SKM-1 treated with dmso at 0.1 percent for 144 hours (cell line): ENCODE measurements around the gene CLCN2.

Source experiments
- DNase-seq: peaks from one replicate; lab custom pipeline; 2025; ENCODE audit not compliant: unreplicated experiment; lab: John Stamatoyannopoulos, UW

CLCN2 gene

GRCh38 chr3:184360929-184361531 is 375 bp downstream of the CLCN2 start:
- no peak for DNase-seq

DNA sequence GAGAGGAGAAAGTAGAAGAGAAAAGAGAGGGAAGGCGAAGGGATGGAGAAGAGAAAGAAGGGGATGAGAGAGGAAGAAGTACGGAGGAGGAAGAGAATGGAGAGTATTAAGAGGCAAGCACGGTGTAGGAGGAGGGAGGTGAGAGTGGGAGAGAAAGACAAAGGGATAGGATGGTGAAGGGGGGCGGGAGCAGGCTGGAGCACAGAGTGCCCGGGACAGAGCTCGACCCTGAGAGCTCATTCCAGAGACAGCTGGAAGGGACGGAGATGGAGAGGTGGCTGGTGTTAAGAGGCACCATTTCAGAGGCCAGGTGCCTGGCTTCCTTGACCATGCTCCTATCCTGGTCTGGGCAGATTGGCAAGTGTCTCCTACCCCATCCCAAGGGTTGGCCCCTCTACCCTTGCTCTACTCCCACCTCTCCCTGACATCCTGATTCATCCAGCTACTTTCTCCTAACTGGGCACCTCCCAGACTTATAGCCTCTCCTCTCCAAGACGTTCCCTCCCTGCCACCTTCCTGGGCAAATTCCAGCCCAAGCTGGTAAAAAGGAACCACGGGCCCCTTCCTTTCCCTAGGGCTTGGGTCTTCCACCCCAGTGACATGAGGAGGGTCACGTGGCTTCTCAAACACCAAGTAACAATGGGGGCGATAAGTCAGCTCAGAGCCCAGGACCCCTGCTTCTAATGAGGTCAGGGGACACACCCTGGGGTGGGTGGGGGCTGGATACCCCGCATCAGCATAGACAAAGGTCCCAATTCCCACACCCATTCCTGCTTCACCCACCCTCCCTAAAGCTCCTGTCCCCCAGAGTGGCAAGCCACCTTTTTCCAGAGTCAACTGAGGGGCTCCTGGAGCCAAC is 1.1 kb downstream of the CLCN2 start:
- DNase-seq, result no peak

DNA sequence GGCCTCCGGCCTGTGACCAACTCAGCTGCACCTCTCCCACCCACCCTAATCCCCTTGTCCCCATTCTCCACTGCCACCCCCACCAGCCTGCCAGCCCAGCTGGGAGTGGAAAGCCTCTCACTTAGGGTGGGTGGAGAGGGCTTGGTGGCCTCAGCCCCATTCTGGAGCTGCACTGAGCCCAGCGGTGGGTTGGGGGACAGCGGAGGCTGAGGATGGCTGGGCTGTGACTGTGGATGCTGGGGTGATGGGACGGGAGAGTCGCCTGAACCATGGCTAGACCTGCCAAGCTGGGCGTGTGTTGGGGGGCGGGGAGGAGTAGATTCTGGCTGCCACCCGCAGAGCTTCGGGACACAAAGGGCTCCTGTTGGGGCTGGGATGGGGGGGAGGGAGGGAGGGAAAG is 1.8 kb downstream of the CLCN2 start:
- no peak for DNase-seq

- no peak for DNase-seq
These were observed 2.5 kb downstream of the CLCN2 start for GRCh38 chr3:184358921-184359350.

DNA sequence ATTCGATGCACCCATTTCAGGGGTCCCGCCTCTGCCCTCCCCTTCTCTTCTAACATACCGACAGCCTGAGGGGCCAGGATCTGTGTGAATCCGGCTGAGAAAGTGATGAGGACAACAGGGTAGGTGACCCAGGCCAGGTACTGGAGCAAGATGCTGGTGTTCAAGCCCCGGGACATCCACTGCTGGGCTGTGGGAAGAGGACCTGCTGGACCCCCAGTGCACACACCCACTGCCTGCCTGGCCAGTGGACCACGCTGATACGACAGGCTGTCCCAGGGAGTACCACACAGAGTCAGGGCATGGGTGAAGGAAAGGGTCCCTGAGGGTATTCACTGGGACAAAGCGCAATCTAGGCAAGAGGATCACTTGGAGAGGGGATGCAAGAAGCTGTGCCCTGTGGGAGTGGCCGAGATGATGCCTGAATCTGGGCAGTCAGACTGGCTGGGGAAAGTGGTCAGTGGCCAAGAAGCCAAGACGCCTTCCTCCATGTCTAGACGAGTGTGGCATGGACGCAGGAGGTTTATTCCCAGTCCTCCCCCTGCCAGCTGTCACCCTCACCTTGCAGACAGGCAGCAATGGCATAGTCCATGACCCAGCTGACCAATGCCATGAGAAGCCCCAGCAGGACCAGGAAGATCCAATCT is 3.2 kb downstream of the CLCN2 start:
- no peak for DNase-seq

DNA sequence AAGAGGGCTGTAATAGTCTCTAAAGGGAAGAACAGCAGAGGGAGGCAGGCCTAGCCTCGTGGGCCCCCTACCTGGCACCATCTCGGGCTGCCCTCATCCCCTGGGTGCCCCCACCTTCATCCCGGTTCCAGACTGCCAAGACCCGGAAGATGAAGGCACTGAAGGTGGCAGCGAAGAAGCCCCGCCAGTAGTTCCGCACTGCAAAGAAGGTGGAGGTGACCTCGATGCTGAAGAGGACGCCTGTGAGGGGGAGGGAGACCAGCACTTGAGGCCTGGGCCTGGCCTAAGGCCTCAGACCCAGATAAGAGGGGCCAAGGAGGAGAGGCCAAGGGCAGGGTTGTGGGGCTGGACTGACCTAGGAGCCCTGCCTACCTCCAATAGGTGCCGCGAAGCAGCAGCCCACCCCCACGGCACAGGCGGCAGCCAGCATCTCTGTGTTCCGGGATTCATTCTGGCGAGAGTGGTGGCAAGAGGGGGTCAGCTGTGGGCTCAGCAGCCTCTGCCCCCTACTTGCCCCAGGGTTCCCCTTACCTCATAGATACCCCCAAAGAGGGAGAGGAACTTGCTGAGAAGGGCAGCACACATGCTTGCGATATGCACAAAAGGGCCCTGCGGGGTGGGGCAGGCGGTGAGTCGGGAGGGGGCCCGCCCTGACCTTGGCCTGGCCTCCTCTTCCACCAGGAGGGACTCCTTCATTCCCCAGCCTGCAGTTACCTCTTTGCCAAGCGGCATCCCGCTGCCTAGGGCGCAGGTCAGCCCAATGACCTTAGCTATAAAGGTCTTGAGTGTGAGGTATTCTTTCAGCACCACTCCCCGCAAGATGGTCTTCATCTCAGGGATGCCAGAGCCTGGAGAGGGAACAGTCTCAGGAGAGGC is 3.9 kb downstream of the CLCN2 start:
- DNase-seq, result no peak

DNA sequence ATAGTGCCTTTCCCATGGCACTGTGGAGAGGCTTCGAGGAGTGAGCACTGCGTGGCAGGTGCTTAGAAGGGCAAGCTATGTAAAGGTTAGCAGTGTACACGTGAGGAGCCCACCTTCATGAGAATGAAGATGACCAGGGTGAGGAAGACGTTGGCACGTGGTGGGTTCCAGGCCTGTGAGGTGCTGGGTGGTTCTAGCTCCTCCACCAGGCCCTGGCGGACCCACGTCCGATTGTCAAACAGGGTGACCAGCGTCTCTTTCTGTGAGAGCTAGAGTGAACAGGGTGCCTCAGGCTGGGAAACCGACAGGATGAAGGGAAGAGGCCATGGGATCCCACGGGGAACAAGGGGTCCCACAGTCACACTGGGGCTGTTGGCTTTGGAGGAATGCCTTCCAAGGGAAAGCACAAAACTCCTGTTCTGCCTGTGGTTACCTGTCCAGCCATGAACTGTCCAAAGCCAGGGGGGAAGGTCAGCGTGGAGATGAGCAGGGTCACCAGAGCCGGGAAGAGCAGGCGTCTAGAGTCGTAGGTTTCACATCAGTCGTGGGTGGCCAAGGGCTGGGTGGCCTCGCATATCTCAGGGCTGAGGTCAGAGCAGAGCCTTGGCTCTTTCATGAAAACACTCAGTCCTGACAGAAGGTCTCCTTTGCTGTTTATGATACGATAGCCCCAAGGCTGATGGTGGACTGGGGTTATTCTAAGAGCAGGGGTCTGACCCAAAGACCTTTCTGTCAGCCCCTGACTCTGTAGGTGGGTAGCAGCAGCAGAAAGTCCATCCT is 6.0 kb downstream of the CLCN2 start:
- DNase-seq, result no peak

DNA sequence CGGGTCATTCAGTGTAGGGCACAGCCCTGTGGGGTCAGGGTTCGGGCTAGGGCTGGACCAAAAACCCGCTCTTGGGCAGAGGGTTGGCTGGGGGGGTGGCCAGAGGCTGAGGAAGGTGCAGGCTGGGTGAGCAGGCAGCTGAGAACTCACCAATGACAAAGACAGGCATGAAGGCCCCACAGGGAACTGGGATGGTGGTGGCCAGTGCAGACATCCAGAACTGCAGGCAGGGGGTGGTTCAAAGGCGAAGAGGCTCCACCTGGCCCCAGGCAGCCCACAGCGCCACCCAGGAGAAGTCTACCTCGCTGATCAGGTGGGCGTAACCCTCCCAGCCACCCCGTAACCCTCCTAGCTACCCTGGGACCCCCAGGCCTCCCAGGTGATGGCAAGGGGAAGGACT is 6.7 kb downstream of the CLCN2 start:
- DNase-seq, result no peak

GRCh38 chr3:184354121-184354728 is 7.2 kb downstream of the CLCN2 start:
- DNase-seq, result no peak

DNA sequence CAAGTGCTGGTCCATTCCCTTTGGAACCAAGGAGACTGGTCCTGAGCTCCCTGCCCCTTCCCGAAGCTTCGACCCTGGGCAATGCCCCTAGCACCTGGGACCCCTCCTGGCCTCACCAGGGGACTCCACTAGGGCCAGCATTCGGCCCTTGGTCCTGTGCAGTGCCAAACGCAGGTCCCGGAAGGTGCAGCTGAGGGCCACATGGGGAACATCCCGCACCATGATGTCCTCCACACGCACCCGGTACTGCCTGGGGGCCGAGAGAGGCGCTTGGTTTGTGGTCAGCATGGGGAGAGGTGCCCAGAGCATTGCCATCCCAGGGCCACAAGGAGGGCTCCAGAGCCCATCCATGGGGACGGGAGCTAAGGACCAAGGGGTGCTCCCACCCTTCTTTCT is 7.9 kb downstream of the CLCN2 start:
- no peak for DNase-seq

DNA sequence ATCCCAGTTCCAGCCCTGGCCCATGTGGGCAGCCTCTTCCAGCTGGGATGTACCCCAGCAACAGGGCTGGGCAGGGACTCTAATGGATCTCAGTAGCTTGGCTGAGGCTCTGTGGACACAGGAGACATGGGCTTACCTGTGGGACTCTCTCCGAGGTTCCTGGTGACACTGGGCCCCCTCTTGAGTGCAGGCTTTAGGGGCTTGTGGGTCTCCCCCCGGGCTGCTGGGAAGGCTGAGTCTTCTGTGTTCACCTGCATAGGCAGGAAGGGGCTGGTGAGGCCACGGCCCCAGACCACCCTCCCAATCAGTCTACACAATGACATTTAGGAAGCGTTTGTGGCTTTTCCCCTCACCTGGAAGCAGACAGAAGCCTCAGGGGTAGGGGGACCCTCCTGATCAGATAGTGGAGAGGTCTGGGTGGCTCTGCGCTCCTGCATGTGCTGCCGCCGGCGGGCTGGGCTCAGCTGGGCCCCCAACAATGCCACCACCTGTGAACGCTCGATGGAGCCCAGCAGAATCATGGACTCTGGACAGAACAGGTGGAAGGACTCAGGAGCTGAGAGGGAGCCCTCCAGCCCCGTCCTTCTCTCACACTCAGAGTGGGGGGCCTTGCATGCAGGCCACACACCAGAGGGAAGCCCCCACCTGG is 8.4 kb downstream of the CLCN2 start:
- DNase-seq, result no peak

DNA sequence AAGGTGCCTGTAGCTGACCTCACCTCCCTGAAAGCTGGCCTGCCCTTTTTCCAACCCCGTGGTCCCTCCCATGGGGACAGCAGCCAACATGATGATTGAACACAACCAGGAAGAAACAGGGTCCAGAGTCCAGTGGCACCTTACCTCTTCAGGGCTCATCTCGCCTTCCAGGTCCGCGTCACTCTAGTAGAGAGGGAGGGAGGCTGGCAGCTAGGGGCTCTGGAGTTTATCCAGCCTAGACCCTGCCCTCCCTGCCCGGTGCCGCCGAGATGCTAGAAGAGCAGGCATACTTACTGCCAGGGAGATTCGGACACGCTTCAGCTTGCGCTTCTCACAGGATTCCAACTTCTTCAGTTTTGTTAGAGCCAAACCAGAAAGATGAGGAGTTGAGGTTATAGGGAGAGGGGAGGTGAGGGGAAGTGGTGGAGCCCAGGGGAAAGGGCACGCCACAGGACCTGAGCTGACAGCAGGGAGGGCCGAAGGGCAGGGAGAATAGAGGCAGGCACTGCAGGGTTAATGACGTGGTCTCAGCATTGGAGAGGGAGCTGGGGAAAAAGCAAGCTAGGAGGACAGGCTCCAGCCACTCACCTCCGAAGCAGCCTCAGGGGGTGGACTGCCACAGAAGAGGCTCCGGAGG is 9.1 kb downstream of the CLCN2 start:
- no peak for DNase-seq

GRCh38 chr3:184351511-184352148 is 9.8 kb downstream of the CLCN2 start:
- DNase-seq, result no peak

GRCh38 chr3:184350618-184351017 is 10.8 kb downstream of the CLCN2 start:
- no peak for DNase-seq

GRCh38 chr3:184349563-184350470 is 11.6 kb downstream of the CLCN2 start:
- DNase-seq, result no peak

GRCh38 chr3:184348057-184348382 is 13.4 kb downstream of the CLCN2 start:
- DNase-seq, result no peak

- DNase-seq, result no peak
These were observed 13.9 kb downstream of the CLCN2 start for GRCh38 chr3:184347321-184348056.
